Transverse colon (tissue), 4 donors: ENCODE results near the gene NLRC3. TPM values are rescaled to one million over a fixed set of nuclear protein-coding genes. Genes with fewer than 3 reads are reported as not detected.

Experiments used
- DNase-seq: peaks from one replicate; pipeline ENCODE4 v3.0.0-alpha.2; 2019
- H3K27ac ChIP-seq, 4 donors: fragments of 200-600 bp; sonication (generic); 2 replicates each; pipeline ENCODE4 v1.5.1; 2016 to 2018; ENCODE audit warnings: inconsistent platforms in 4 of 4
- H3K27me3 ChIP-seq: fragments of 200-600 bp; sonication (generic); 2 replicates; pipeline ENCODE4 v1.5.1; 2017; ENCODE audit warnings: inconsistent platforms
- H3K36me3 ChIP-seq, 4 donors: fragments of 200-600 bp; sonication (generic); 2 replicates each; pipeline ENCODE4 v1.5.1; 2017 to 2019; ENCODE audit warnings: inconsistent platforms in 4 of 4
- H3K4me1 ChIP-seq, 4 donors: fragments of 200-600 bp; sonication (generic); 2 replicates each; pipeline ENCODE4 v1.5.1; 2017 to 2020; ENCODE audit warnings: inconsistent platforms in 4 of 4
- H3K4me3 ChIP-seq, 4 donors: fragments of 200-600 bp; sonication (generic); 1 replicate in 1 of 4; 2 replicates in 3 of 4; pipeline versions ENCODE4 v1.5.1 to v1.6.1; 2017 to 2019; ENCODE audit warnings: inconsistent platforms in 4 of 4
- H3K9me3 ChIP-seq, 2 donors: fragments of 200-600 bp; sonication (generic); 2 replicates each; pipeline ENCODE4 v1.5.1; 2017 to 2019; ENCODE audit warnings: inconsistent platforms in 2 of 2
- EP300 ChIP-seq: sonication (generic); formaldehyde crosslinking; IDR thresholded peaks from one replicate; pipeline ENCODE4 v1.6.1; 2017; ENCODE audit warnings: antibody characterized with exemption, low read depth
- POLR2A ChIP-seq: fragments of 450-650 bp; IDR thresholded peaks from one replicate; pipeline ENCODE4 v1.6.1; 2016; ENCODE audit warnings: antibody characterized with exemption, mild to moderate bottlenecking, moderate library complexity
- POLR2AphosphoS5 ChIP-seq, 3 donors: sonication (generic); formaldehyde crosslinking; IDR thresholded peaks; one replicate each; pipeline ENCODE4 v1.6.1; 2016; ENCODE audit warnings: antibody characterized with exemption in 3 of 3
- WGBS, 2 donors: methylation state at CpG; one replicate each; pipeline ENCODE4 v1.1.5; 2018; ENCODE audit warnings: low coverage in 1 of 2; 5-methylcytosine and 5-hydroxymethylcytosine counted together
- in situ Hi-C, 4 donors: fragments of 200-750 bp; cut with MboI; loops; one replicate each; pipeline versions ENCODE4 v1.15.0 to v1.15.1; 2017; ENCODE audit warnings: low sequenced_read_pairs in 3 of 4, low pct_ligation_motif_present in 1 of 4, low pct_unique_long_range_greater_than_20kb in 1 of 4
- intact Hi-C: fragments of 100-400 bp; cut with DNase I; formaldehyde crosslinking; loops from one replicate; pipeline ENCODE4 v1.15.1; 2023; ENCODE audit warnings: low total_unique reads
- total RNA-seq, 4 donors: library from RNA; depleted of rRNA; stranded (reverse); fragments of >200 nt; gene quantifications; one replicate each; pipeline ENCODE4 v1.1.0, GENCODE V29; 2016
- TF ChIP-seq, protein P1 (sequence below), 5 experiments: fragments of 200-600 bp in 3 of 5; fragments of 450-650 bp in 2 of 5; sonication (generic) in 3 of 5; IDR thresholded peaks; 1 replicate in 2 of 5; 2 replicates in 3 of 5; pipeline ENCODE4 v1.5.1; 2016 to 2017; ENCODE audit warnings: antibody characterized with exemption in 5 of 5, inconsistent platforms in 3 of 5, mild to moderate bottlenecking in 2 of 5, moderate library complexity in 1 of 5

Gene NLRC3
- total RNA-seq, 4 donors from 2014 or later = 2.3 to 12.3 (median 5.1) TPM

DNA sequence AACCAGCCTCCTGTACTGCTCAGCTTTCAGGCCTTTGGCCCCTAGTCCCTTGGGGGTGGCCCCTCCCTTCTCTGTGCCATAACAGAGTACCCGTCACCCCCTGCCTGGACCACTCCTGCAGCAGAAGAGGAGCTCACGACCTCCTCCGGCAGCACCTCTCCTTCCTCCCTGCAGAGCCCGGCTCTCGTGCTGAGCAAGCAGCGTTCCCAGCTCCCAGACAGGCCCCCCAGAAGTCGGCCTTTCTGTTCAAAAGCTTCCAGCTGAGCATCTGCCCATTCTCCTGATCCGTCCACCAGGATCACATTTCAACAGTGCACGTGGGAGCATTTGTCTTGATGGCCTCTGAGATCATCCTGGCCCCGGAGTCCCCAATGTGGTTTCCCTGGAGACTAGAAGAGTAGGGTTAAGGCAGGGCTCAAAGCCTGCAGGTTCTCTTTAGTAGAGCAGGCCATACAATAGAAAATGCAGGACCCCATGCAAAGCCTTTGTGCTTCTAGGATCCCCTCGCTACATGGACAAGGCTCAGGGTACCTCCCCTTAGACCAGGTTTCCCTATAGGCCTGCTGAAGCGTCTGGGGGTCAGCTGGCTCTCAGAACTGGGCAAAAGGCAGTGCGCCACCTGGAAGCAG is 35.6 kb downstream of the NLRC3 start:
- H3K9me3 ChIP-seq = no peaks in the 10 kb centered on the region
- TF ChIP-seq, protein P1, sequence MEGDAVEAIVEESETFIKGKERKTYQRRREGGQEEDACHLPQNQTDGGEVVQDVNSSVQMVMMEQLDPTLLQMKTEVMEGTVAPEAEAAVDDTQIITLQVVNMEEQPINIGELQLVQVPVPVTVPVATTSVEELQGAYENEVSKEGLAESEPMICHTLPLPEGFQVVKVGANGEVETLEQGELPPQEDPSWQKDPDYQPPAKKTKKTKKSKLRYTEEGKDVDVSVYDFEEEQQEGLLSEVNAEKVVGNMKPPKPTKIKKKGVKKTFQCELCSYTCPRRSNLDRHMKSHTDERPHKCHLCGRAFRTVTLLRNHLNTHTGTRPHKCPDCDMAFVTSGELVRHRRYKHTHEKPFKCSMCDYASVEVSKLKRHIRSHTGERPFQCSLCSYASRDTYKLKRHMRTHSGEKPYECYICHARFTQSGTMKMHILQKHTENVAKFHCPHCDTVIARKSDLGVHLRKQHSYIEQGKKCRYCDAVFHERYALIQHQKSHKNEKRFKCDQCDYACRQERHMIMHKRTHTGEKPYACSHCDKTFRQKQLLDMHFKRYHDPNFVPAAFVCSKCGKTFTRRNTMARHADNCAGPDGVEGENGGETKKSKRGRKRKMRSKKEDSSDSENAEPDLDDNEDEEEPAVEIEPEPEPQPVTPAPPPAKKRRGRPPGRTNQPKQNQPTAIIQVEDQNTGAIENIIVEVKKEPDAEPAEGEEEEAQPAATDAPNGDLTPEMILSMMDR (IDR thresholded peaks at IDR 0.05) = no peak
- TF ChIP-seq POLR2AphosphoS5 (IDR thresholded peaks at IDR 0.05) (no peak), POLR2A (no peak), EP300 (no peak)
- peaks cover 0 to 6% (median 0%) of the 10 kb centered on the region in 4 donors for H3K36me3 ChIP-seq
- no peaks in the 10 kb centered on the region for H3K27me3 ChIP-seq
- intact Hi-C loops (no loop called here), in situ Hi-C loops (no loop called here)
- WGBS, 2 donors = 87% methylated on average over 13 of the region's 13 CpGs; no CpG with 5 or more reads in 1 of the 2 donors
- DNase-seq = no peak
- H3K27ac ChIP-seq = no peak overlapping the region
- H3K4me1 ChIP-seq = no peaks in the 10 kb centered on the region
- no peak overlapping the region for H3K4me3 ChIP-seq

- WGBS, 2 donors = 89 to 93% methylated on average over 4 of the region's 4 CpGs
- Histone ChIP-seq H3K27me3 (no peaks in the 10 kb centered on the region), H3K4me3 (no peak overlapping the region), H3K9me3 (no peaks in the 10 kb centered on the region), H3K27ac (no peak overlapping the region), H3K36me3 (peaks cover 0 to 6% (median under 1%) of the 10 kb centered on the region in 4 donors), H3K4me1 (no peaks in the 10 kb centered on the region)
- intact Hi-C loops (no loop called here), in situ Hi-C loops (no loop called here)
- no peak for DNase-seq
- TF ChIP-seq POLR2AphosphoS5 (IDR thresholded peaks at IDR 0.05) (no peak), EP300 (no peak), POLR2A (no peak)
- TF ChIP-seq, protein P1 (IDR thresholded peaks at IDR 0.05) = no peak
These were observed 39.0 kb downstream of the NLRC3 start for GRCh38 chr16:3538222-3538621.

DNA sequence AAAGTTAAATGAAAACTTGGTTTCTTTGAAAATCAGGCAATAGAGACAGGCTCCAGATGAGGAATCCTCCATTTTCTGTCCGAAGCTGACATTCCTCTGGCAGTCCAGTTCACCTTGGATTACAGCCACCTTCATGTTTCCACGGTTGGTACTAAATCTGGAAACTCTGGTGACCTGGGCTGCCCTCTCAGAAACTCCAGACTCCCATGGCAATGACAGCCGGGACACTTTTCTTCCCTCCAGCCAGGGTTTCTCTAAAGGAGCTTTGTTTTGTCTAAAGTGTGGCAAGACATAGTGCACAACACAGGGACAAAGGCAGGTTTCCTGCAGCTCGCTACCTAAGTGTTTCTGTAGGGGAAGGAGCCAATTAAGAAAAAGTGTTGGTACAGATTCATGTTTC is 40.4 kb downstream of the NLRC3 start:
- in situ Hi-C loops = no loop called here
- H3K9me3 ChIP-seq = no peaks in the 10 kb centered on the region
- H3K27me3 ChIP-seq = no peaks in the 10 kb centered on the region
- no peaks in the 10 kb centered on the region for H3K4me1 ChIP-seq
- no peak for DNase-seq
- intact Hi-C loops = no loop called here
- no peak overlapping the region for H3K4me3 ChIP-seq
- peaks cover 0 to 17% (median 5%) of the 10 kb centered on the region in 4 donors for H3K36me3 ChIP-seq
- H3K27ac ChIP-seq = no peak overlapping the region
- WGBS, 2 donors = 69 to 90% methylated on average over 3 to 4 of the region's 4 CpGs
- TF ChIP-seq EP300 (no peak), POLR2AphosphoS5 (IDR thresholded peaks at IDR 0.05) (no peak), POLR2A (no peak)
- TF ChIP-seq, protein P1 (IDR thresholded peaks at IDR 0.05) = no peak

- DNase-seq = no peak
- TF ChIP-seq POLR2AphosphoS5 (IDR thresholded peaks at IDR 0.05) (no peak), POLR2A (no peak), EP300 (no peak)
- TF ChIP-seq, protein P1 (IDR thresholded peaks at IDR 0.05) = no peak
- no peak overlapping the region for H3K4me3 ChIP-seq
- in situ Hi-C loops = no loop called here
- no peak overlapping the region for H3K27ac ChIP-seq
- 62 to 67% methylated on average over 3 of the region's 3 CpGs for WGBS, 2 donors
- intact Hi-C loops = no loop called here
- no peaks in the 10 kb centered on the region for H3K9me3 ChIP-seq
- H3K4me1 ChIP-seq = no peaks in the 10 kb centered on the region
- H3K36me3 ChIP-seq = peaks cover 0 to 20% (median 5%) of the 10 kb centered on the region in 4 donors
- H3K27me3 ChIP-seq = no peaks in the 10 kb centered on the region
These were observed 40.9 kb downstream of the NLRC3 start for GRCh38 chr16:3536271-3536731.
